Mesenchymal stem cell (in vitro differentiated cells and primary cell): ENCODE results near the gene IL1RL2.

Experiments used
- DNase-seq: peaks from one replicate; pipeline ENCODE4 v3.0.0-alpha.2; 2013
- H2AFZ ChIP-seq: one replicate; pipeline ENCODE4 v1.6.1; 2013; ENCODE audit warnings: low read depth, mild to moderate bottlenecking, control low read depth, inconsistent platforms, low read length, moderate library complexity
- H2AK5ac ChIP-seq: 2 replicates; pipeline ENCODE4 v1.6.1; 2013; ENCODE audit warnings: low read length, moderate library complexity, mild to moderate bottlenecking, inconsistent platforms; ENCODE audit not compliant: severe bottlenecking
- H2BK120ac ChIP-seq: one replicate; pipeline ENCODE4 v1.6.1; 2013; ENCODE audit warnings: low read depth, mild to moderate bottlenecking, inconsistent platforms, low read length, moderate library complexity
- H2BK12ac ChIP-seq, 2 experiments: one replicate each; pipeline ENCODE4 v1.6.1; 2013; ENCODE audit warnings: inconsistent platforms in 2 of 2, low read length in 2 of 2, mild to moderate bottlenecking in 2 of 2, moderate library complexity in 2 of 2, control low read depth in 1 of 2
- H2BK15ac ChIP-seq: one replicate; pipeline ENCODE4 v1.6.1; 2013; ENCODE audit warnings: mild to moderate bottlenecking, low read depth, inconsistent platforms; ENCODE audit not compliant: poor library complexity, severe bottlenecking
- H2BK5ac ChIP-seq: 2 replicates; pipeline ENCODE4 v1.6.1; 2013; ENCODE audit warnings: low read depth, mild to moderate bottlenecking, low read length, control low read depth, inconsistent platforms; ENCODE audit not compliant: poor library complexity, severe bottlenecking
- H3K14ac ChIP-seq, 2 experiments: one replicate each; pipeline ENCODE4 v1.6.1; 2013; ENCODE audit warnings: inconsistent platforms in 2 of 2, low read length in 2 of 2, control low read depth in 1 of 2, mild to moderate bottlenecking in 1 of 2, moderate library complexity in 1 of 2
- H3K18ac ChIP-seq, 2 experiments: one replicate each; pipeline ENCODE4 v1.6.1; 2013; ENCODE audit warnings: inconsistent platforms in 2 of 2, low read length in 2 of 2, control low read depth in 1 of 2, low read depth in 1 of 2, mild to moderate bottlenecking in 1 of 2
- H3K23ac ChIP-seq, 2 experiments: one replicate each; pipeline ENCODE4 v1.6.1; 2013; ENCODE audit warnings: inconsistent platforms in 2 of 2, low read length in 2 of 2, mild to moderate bottlenecking in 2 of 2, moderate library complexity in 2 of 2, control low read depth in 1 of 2
- H3K27ac ChIP-seq: 2 replicates; pipeline ENCODE4 v1.5.1; 2013; ENCODE audit warnings: mild to moderate bottlenecking, moderate library complexity, low read length, control low read depth, inconsistent platforms; ENCODE audit not compliant: poor library complexity, severe bottlenecking
- H3K27me3 ChIP-seq, 2 experiments: 2 replicates each; pipeline versions ENCODE4 v1.6.1 to v1.7.0; 2013; ENCODE audit warnings: low read length in 2 of 2, mild to moderate bottlenecking in 2 of 2, moderate library complexity in 2 of 2, control low read depth in 1 of 2, inconsistent platforms in 1 of 2; ENCODE audit not compliant: control insufficient read depth in 1 of 2, insufficient read depth in 1 of 2
- H3K36me3 ChIP-seq, 2 experiments: 2 replicates each; pipeline versions ENCODE4 v1.6.1 to v1.7.0; 2013; ENCODE audit warnings: low read length in 2 of 2, control low read depth in 1 of 2, inconsistent platforms in 1 of 2, low read depth in 1 of 2, mild to moderate bottlenecking in 1 of 2; ENCODE audit not compliant: insufficient read depth in 2 of 2, control insufficient read depth in 1 of 2
- H3K4ac ChIP-seq, 2 experiments: one replicate each; pipeline ENCODE4 v1.6.1; 2013; ENCODE audit warnings: inconsistent platforms in 2 of 2, low read length in 2 of 2, mild to moderate bottlenecking in 2 of 2, moderate library complexity in 2 of 2, control low read depth in 1 of 2, low read depth in 1 of 2
- H3K4me1 ChIP-seq: 2 replicates; pipeline ENCODE4 v1.6.1; 2013; ENCODE audit warnings: low read depth, low read length, control low read depth; ENCODE audit not compliant: control insufficient read depth, insufficient read depth
- H3K4me2 ChIP-seq: 2 replicates; pipeline ENCODE4 v1.6.1; 2013; ENCODE audit warnings: low read length, mild to moderate bottlenecking, inconsistent platforms; ENCODE audit not compliant: poor library complexity, severe bottlenecking
- H3K4me3 ChIP-seq, 2 experiments: 2 replicates each; pipeline versions ENCODE4 v1.5.1 to v1.7.0; 2013; ENCODE audit warnings: low read length in 2 of 2, mild to moderate bottlenecking in 2 of 2, control low read depth in 1 of 2, low read depth in 1 of 2; ENCODE audit not compliant: insufficient read depth in 1 of 2
- H3K79me1 ChIP-seq: replicated peaks from 2 replicates; pipeline ENCODE4 v1.6.1; 2013; ENCODE audit warnings: mild to moderate bottlenecking, control low read depth, low read length, inconsistent platforms; ENCODE audit not compliant: poor library complexity, severe bottlenecking
- H3K9ac ChIP-seq: 2 replicates; pipeline ENCODE4 v1.7.0; 2013; ENCODE audit warnings: mild to moderate bottlenecking, low read length, moderate library complexity
- H3K9me3 ChIP-seq: 2 replicates; pipeline ENCODE4 v1.7.0; 2013; ENCODE audit warnings: mild to moderate bottlenecking, low read length; ENCODE audit not compliant: control insufficient read depth
- H4K8ac ChIP-seq: one replicate; pipeline ENCODE4 v1.6.1; 2013; ENCODE audit warnings: inconsistent platforms, mild to moderate bottlenecking, low read length, moderate library complexity
- H4K91ac ChIP-seq: one replicate; pipeline ENCODE4 v1.6.1; 2013; ENCODE audit warnings: mild to moderate bottlenecking, low read length, inconsistent platforms
- WGBS: methylation state at CpG from one replicate; pipeline ENCODE4 v1.1.7; 2013; ENCODE audit warnings: mixed read lengths; 5-methylcytosine and 5-hydroxymethylcytosine counted together

IL1RL2 gene

GRCh38 chr2:102154364-102154763 is 32.5 kb upstream of the IL1RL2 start:
- Histone ChIP-seq H3K9ac (peak overlapping the region; percentile 77), H4K8ac (peak overlapping the region; percentile 79), H3K27ac (no peak overlapping the region), H2BK120ac (no peak overlapping the region), H2BK15ac (peak overlapping the region; percentile 6), H3K4me1 (peaks cover 7% of the 10 kb centered on the region), H2AFZ (no peak overlapping the region), H2BK5ac (no peak overlapping the region), H2AK5ac (no peak overlapping the region), H3K4me3 (no peak overlapping the region), H3K27me3 (no peaks in the 10 kb centered on the region), H3K9me3 (peaks cover 3% of the 10 kb centered on the region), H3K14ac (peak overlapping the region in 1 of 2 experiments; percentile 11), H3K79me1 (peaks cover 14% of the 10 kb centered on the region), H4K91ac (peak overlapping the region; percentile 71), H3K4ac (no peak overlapping the region), H3K23ac (no peak overlapping the region), H3K18ac (peak overlapping the region; percentile 22 to 49), H2BK12ac (peak overlapping the region; percentile 34 to 56), H3K36me3 (peaks cover 17 to 96% of the 10 kb centered on the region in 2 experiments), H3K4me2 (no peak overlapping the region)
- no peak for DNase-seq
- 97% methylated on average over 6 of the region's 6 CpGs for WGBS

- DNase-seq, result no peak
- Histone ChIP-seq H3K36me3 (peaks cover 17 to 96% of the 10 kb centered on the region in 2 experiments), H3K4ac (peak overlapping the region; percentile 42 to 75), H4K8ac (peak overlapping the region; percentile 79), H2AK5ac (no peak overlapping the region), H2AFZ (no peak overlapping the region), H3K9me3 (no peaks in the 10 kb centered on the region), H3K4me2 (no peak overlapping the region), H2BK5ac (no peak overlapping the region), H2BK120ac (no peak overlapping the region), H3K4me1 (peaks cover 3% of the 10 kb centered on the region), H3K4me3 (peak overlapping the region in 1 of 2 experiments; percentile 13), H3K23ac (no peak overlapping the region), H3K27ac (no peak overlapping the region), H3K27me3 (no peaks in the 10 kb centered on the region), H2BK12ac (peak overlapping the region; percentile 23 to 37), H3K9ac (peak overlapping the region; percentile 77), H3K18ac (peak overlapping the region; percentile 70 to 72), H4K91ac (peak overlapping the region; percentile 29), H2BK15ac (no peak overlapping the region), H3K79me1 (peaks cover 13% of the 10 kb centered on the region), H3K14ac (no peak overlapping the region)
- WGBS, result 88% methylated on average over 7 of the region's 7 CpGs
These were observed 31.7 kb upstream of the IL1RL2 start for GRCh38 chr2:102154946-102155702.

GRCh38 chr2:102155703-102156515 is 30.9 kb upstream of the IL1RL2 start:
- H3K14ac ChIP-seq, result no peak overlapping the region
- no peak overlapping the region for H3K27ac ChIP-seq
- H3K79me1 ChIP-seq, result peaks cover 11% of the 10 kb centered on the region
- H2AK5ac ChIP-seq, result no peak overlapping the region
- H3K4me3 ChIP-seq, result no peak overlapping the region
- H2BK15ac ChIP-seq, result no peak overlapping the region
- peaks cover 17 to 96% of the 10 kb centered on the region in 2 experiments for H3K36me3 ChIP-seq
- H3K9me3 ChIP-seq, result no peaks in the 10 kb centered on the region
- H2BK12ac ChIP-seq, result peak overlapping the region; percentile 23 to 37
- H2BK120ac ChIP-seq, result no peak overlapping the region
- H2BK5ac ChIP-seq, result no peak overlapping the region
- H3K4me2 ChIP-seq, result no peak overlapping the region
- WGBS, result 80% methylated on average over 2 of the region's 6 CpGs
- peak; percentile 93 for DNase-seq
- no peak overlapping the region for H4K8ac ChIP-seq
- H3K18ac ChIP-seq, result peak overlapping the region; percentile 70 to 72
- peak overlapping the region; percentile 42 to 75 for H3K4ac ChIP-seq
- H4K91ac ChIP-seq, result peak overlapping the region; percentile 29
- no peak overlapping the region for H3K23ac ChIP-seq
- no peaks in the 10 kb centered on the region for H3K27me3 ChIP-seq
- H3K4me1 ChIP-seq, result no peaks in the 10 kb centered on the region
- no peak overlapping the region for H2AFZ ChIP-seq
- peak overlapping the region; percentile 77 for H3K9ac ChIP-seq
